ENCODE results near the gene MOGAT3. TPM values are rescaled to one million over a fixed set of nuclear protein-coding genes. Genes with fewer than 3 reads are reported as not detected.

The MOGAT3 gene
- total RNA-seq, 2 experiments from 2014 or later, result not detected

DNA sequence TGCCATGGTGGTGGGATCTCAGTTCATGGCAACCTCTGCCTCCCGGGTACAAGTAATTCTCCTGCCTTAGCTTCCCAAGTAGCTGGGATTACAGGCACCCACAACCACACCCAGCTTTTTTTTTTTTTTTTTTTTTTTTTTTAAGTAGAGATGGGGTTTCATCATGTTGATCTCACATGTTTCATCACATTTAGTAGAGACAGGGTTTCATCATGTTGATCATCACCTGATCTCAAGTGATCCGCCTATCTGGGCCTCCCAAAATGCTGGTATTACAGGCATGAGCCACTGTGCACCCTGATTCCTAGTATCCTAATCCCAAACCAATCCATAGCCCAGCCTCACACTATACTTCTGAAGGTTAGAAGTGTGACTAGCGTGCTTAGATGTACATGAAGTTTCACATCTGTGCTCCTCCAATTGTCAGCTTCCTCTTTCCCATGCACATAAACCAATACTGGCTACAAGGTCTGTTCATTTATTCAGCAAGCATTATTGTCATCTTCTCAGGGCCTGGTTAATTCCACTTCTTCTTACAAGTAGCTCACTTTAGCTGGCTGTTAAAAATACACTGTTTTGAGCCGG, 13.9 kb downstream of the MOGAT3 start:
- ChIA-PET CTCF (interaction anchor here (0.8 to 1.4 kb wide), 2 partner anchors 9 to 46 kb away, joined by 3 to 4 read pairs; no protein-coding TSS in a partner anchor), POLR2A (interaction anchor here (0.7 kb wide), 1 partner anchor 20 kb away, joined by 13 read pairs; no protein-coding TSS in a partner anchor)

DNA sequence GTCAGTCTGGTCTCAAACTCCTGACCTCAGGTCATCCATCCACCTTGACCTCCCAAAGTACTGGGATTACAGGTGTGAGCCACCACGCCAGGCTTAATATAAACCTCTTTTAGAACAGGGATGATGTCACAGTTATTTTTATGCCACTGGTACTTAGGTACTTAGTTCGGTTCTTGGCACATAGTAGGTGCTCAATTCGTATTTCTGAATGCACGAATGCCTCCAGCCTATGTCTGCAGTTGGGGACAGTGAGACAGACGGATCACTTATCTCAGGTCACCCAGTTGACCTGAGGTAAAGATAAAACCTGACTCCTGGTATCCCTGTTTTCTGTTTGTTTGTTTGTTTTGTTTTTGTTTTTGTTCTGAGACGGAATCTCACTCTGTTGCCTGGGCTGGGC, 14.6 kb downstream of the MOGAT3 start:
- CTCF ChIA-PET, result interaction anchor here (0.6 to 1.5 kb wide), 3 partner anchors 9 to 44 kb away, joined by 3 to 4 read pairs (median 4); no protein-coding TSS in a partner anchor
- POLR2A ChIA-PET, result interaction anchor here (0.7 kb wide), 1 partner anchor 21 kb away, joined by 13 read pairs; no protein-coding TSS in a partner anchor

DNA sequence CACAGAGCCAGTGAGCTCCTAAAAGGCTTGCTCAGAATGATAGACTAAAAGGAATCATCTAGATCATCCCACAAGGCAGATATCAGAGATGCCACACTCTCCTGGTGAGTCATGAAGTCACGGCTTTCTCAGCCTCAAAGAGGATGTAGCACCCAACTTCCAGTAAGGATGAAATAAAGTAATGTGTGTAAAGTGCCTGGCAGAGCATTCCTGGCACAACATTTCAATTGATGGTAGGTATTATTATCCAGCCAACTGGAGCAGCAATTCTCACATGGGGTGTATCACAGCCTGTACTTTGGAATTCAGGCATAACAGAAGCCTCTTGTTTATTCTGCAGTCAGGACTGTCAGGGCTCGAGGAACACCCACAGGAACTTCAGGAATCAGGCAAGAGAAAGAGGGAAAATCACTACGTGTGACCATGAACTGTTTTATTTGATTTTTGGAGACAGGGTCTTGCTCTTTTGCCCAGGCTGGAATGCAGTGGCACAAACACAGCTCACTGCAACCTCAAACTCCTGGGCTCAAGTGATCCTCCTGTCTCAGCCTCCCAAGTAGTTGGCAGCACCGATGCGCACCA, 15.5 kb downstream of the MOGAT3 start:
- ChIA-PET POLR2A (no interaction called here), CTCF (interaction anchor here (1.5 kb wide), 1 partner anchor 10 kb away, joined by 3 read pairs; no protein-coding TSS in a partner anchor)

DNA sequence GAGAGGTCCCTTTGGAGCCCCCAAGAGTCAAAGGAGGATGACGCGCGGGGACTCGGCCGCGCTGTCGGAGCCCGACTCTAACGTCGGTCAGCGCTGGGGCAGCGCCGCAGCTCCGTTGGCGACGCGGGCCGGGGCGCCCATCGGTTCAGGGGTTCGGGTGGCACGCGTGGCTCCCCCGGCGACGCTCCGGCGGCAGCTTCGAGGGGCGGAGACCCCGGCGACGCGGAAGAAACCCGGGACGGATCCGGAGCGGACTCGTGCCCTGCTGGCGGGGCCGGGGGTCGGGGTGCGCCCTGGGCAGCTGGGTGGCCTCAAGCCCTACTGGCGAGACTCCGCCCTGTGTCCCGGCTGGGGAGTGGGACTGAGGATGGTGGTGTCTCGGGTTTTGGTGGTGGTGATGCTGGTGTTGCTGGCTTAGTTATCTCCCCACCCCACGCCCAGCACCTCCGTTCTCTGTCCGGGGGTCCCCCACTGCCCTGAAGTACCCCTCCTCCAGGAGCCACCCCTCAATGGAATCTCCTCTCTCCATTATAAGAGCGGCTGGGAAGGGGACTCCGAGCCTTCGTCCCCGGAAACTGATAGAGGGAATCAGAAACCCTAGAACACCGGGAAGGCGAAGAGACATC, 20.6 kb downstream of the MOGAT3 start, which contains the start of gene NAT16:
Gene NAT16, minus strand, starts transcription at position 164 of the 626 bp plus-strand sequence. CDS start 5,486 bp downstream, outside the sequence.
- POLR2A ChIA-PET, result no interaction called here

DNA sequence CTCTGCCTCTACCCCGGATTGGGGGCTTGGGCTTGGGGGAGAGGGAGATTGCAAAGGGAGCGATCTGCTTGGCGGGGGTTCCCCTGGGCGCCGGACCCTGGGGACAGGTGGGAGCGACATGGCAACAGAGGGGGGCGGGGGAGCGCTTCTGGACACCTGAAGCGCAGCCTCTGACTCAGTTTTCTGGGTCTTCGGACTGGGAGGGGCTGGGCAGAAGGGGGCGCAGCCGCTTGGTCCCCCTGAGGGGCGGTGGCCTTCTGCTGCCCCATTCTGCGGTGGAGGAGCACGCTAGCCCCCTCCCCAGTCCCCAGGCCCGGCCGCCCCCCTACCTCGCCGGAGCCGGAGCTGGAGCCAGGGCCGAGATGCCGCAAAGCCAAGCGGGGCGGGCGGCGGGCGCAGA, 21.1 kb downstream of the MOGAT3 start:
- ChIA-PET POLR2A (no interaction called here), CTCF (no interaction called here)

More for the DNA sequence above, 20.6 kb downstream of the MOGAT3 start, which contains the start of gene NAT16:
- CTCF ChIA-PET, result no interaction called here

DNA sequence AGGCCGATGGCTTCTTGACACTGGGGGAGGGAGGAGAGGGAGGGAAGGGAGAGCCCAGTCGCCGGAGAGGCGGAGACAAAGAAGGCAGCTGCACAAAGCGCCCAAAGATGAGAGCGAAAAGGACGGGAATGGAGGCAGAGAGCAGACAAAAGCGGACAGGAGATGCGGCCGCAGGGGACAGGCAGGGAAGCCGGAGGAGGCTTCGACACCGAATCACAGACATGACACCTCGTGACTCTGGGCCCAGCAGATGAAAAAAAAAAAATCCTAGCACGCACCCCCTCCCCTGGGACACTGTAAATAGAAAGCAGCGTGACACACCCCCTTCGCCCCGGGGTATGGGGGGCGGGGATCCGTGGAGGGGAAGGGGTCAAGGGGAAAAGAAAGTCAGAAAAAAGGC, 21.7 kb downstream of the MOGAT3 start:
- CTCF ChIA-PET, result no interaction called here
- POLR2A ChIA-PET, result no interaction called here

DNA sequence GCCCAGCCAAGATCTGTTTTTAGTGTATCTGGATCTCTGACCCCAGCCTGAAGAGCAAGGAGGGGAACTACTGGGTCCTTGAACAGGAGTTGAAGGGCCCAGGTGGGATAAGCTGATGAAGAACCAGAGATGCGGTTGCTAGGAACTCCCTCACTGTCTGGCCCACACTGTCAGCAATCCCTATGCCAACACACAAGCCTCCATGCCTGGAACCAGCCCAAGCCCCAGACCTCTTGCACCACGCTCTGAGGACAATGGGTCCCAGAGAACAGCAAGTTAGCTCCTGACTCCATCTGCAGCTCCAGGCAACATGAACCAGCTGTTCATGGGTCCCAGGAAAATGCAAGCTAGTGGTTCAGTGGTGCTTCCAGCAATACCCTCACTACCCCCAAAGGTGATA, 23.2 kb downstream of the MOGAT3 start:
- ChIA-PET CTCF (interaction anchor here (1.5 kb wide), 1 partner anchor 9 kb away, joined by 4 read pairs; no protein-coding TSS in a partner anchor), POLR2A (no interaction called here)

DNA sequence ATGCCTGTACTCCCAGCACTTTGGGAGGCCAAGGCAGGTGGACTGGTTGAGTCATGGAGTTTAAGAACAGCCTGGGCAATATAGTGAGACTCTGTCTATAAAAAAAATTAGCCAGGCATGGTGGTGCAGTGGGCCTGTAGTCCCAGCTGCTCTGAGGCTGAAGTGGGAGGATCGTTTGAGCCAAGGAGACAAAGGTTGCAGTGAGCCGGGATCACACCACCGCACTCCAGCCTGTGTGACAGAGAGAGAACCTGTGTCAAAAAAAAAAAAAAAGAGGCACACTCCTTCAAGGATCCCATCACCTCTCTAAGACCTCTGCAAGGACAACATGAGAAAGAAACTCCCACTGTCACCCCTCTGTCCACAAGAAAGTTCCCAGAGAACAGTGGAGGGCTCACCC, 25.2 kb downstream of the MOGAT3 start:
- POLR2A ChIA-PET, result no interaction called here
- CTCF ChIA-PET, result no interaction called here

DNA sequence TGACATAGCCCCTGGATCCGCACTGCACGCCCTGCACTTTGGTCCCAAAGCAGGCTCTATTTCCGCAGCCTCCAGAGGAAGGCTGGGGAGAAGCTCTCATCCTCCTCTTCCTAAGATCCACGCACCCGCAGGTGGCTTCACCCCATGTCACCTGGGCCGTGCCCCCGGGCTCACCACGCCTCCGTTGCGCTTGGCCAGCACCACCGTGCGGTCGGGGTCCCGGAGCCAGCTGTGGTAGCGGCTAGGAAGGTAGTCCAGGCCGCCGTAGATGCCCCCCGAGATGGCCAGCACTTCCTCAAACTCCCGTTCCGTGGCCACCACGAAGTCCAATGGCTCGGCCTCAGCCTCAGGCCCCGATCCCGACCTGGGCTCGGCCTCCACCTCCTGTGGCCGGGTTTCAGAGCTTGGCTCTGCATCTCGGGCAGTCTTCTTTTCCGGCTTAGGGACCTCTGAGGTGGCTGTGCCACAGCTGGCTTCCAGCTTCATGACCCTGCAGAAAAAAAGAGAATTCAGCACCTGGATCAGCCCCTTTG, 26.4 kb downstream of the MOGAT3 start:
- ChIA-PET POLR2A (no interaction called here), CTCF (interaction anchor here (0.6 to 2.4 kb wide), 6 partner anchors 10 to 32 kb away, joined by 3 to 14 read pairs (median 4); no protein-coding TSS in a partner anchor)

DNA sequence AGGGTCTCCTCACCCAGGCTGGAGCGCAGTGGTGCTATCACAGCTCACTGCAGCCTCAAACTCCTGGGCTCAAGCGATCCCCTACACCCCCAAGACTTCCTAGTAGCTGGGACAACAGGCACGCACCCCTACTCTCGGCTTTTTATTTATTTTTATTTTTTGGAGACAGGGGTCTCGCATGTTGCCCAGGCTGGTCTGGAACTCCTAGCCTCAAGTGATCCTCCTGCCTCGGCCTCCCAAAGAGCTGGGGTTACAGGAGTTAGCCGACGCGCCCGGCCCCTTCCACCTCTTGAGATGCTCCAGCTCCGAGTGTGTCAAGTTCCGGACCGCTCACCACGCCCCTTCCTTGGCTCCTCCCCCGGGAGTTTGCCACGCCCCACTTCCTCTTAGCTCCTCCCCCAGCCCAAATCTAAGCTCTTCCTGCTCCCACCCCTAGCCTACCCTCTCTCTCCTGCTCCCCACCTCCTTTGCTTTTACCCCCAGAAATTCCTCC, 27.0 kb downstream of the MOGAT3 start:
- CTCF ChIA-PET, result interaction anchor here (0.6 to 2.4 kb wide), 5 partner anchors 9 to 31 kb away, joined by 3 to 14 read pairs (median 4); no protein-coding TSS in a partner anchor
- POLR2A ChIA-PET, result no interaction called here

DNA sequence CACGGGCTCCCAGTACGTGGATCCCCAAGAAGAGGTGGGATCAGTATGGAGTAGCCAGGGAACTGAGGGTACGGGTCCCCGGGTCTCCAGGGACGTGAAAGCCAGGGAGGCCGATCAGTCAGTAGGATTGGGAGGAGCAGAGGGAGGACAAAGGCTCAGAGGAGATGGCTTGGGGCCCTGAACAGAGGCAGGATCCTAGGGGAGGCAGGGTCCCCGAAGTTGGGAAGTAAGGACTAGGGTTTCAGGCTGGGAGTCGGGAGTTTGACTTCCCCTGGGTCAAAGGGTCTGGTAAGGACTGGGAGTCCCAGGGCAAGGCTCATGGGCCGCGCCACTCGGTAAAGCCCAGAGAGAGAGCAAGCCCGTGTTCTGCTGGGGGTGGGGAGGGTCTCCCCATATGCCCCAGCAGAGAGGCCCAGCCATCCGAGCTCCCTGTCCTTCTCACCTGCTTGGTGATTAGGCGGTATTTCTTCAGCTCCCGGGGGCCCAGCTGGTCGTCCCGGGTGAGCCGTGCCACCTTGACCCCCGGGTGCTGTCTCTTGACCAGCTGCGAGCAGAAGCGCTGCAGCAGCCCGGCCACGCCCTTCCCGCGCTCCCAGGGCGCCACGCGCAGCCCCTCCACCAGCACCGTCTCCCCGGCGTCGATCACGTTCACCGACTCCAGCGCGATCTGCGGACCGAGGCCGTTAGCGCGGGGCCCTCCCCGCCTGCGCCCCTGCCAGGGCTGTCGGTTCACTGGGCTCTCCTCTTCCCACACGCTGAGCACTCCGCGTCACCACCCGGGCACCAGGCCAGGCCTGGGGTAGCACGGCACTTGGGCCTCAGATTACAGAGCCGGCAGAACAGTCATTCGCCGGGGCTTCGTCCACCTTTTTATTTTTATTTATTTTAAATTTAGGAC, 27.7 kb downstream of the MOGAT3 start:
- ChIA-PET POLR2A (no interaction called here), CTCF (interaction anchor here (0.8 to 2.4 kb wide), 4 partner anchors 9 to 29 kb away, joined by 3 to 14 read pairs (median 6); no protein-coding TSS in a partner anchor)

DNA sequence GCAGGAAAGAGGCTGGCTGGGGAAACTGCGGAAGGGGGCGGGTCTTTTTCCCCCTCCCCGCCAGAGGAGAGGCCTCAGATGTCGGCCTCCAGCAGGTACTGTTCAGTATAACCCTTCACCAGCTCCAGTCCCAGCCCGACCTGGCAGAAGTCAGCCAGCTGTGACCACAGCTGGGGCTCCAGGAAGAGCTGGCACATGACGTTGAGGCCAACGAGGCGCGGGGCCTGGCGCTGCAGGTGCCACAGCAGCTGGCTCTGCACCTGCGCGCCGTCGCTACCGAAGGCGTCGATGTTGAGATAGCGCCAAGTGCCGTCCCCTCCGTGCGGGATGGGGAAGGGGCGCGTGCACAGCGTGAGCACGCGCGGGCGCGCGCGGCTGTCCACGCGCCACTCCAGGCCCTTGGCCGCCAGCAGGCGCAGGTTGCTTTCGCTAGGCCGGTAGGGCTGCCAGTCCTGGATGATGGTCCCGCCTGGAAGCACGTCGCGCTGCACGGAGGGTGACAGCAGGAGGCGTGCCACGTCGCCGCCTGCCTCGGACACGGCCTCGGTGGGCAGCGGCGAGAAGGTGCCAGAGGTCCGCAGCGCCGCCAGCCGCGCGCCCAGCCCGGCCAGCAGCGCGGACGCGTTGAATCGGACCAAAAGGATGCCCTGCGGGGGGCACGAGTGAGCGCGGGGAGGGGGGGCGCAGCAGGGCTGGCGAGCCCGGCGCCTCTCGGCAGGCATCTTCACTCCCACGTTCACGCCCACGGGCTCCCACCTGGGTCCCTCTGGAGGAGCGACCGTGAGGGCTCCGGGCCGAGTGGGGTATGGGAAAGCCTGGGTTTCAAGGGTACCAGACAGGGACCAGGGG, 28.6 kb downstream of the MOGAT3 start:
- CTCF ChIA-PET, result interaction anchor here (1.3 to 2.5 kb wide), 4 partner anchors 17 to 34 kb away, joined by 3 to 13 read pairs (median 4); no protein-coding TSS in a partner anchor
- POLR2A ChIA-PET, result no interaction called here

DNA sequence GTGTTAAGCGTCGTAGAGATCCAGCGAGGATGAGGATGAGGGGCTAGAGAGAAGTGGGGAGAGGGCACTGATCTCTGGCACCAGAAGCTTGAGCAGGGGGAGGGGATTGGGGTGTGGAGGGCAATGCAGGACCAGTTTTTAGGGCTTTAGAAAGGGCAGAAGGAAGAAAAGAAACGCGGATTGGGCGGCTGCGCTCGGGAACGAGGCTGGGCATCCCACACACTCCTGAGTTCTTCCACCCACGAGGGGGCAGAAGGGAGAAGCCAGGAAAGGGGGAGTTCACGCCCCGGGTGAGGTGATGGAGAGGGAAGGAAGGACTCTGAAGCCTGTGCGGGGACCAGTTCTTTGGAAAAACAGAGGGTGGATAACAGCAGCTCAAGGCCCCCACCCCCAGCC, 29.4 kb downstream of the MOGAT3 start:
- POLR2A ChIA-PET, result no interaction called here
- CTCF ChIA-PET, result interaction anchor here (1.3 to 2.5 kb wide), 4 partner anchors 16 to 33 kb away, joined by 3 to 13 read pairs (median 4); no protein-coding TSS in a partner anchor

DNA sequence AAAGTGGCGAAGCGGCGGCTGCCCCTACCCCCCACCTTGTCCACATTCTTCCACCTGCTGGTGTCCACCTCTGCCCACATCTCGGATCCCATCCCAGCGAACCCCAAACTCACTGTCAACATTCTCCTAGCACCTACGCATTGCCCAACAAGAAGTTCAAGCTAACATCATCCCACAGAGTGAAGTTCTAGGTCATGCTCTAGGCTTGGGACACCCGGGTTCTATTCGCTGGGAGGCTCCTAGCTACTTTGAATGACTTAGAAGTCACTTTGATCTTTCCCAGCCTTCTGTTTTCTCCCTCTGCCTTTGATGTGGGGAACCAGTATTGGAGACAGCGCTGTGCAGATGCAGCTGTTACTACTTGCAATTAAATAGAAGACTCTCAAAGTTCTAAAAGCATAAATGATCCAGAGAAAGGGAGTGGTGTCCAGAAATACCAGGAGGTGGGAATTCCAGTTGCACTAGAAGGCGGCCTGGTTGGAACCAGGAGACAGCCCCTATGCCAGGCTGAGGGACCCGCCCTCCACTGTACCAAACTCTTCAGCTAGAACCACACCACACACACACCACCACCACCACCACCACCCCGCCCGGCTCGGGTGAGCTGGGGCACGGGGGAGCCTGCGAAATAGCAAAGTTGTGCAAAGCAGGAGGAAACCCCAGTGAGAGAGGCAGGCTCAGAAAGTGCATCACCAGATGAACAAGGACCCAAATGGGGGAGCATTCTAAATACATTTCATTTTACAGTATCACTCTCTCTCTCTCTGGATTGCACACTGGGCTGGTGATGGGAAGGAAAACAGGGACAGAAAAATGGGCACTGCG, 30.0 kb downstream of the MOGAT3 start:
- ChIA-PET POLR2A (no interaction called here), CTCF (interaction anchor here (1.3 to 2.5 kb wide), 4 partner anchors 15 to 33 kb away, joined by 3 to 13 read pairs (median 4); no protein-coding TSS in a partner anchor)

DNA sequence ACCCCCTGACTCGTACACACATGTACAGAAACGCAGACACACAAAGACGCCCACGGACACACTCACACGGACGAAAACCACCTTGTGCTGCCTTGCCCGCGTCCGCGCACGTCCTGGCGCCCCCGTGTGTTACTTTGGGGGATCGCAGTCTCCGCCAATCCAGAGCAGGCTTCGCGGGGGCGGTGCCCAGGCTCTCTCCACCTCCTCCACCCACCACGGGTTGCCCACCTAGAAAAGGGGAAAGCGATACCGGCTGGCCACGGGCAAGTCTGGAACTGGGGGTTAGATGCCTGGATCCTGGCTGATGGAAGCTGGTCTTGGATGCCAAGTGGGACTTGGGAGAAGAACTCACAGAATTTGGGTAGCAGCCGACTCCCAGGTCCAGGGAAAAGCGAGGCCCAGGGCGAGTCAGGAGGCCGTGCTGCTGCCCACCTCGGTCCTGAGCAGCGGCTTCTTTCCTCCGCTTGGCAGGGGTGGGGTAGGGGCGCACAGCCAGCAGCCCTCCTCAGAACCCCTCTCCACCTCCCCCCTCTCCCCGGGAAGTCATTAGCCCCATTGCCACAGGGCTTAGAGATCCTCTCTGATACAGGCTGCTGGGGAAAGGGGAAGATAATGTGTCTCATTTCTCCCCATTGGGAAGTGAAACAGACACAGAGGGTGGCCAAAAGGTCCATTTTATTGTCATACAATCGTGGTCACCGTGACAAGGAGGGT, 30.8 kb downstream of the MOGAT3 start:
- POLR2A ChIA-PET, result no interaction called here
- CTCF ChIA-PET, result interaction anchor here (2.5 kb wide), 1 partner anchor 26 kb away, joined by 13 read pairs; no protein-coding TSS in a partner anchor

DNA sequence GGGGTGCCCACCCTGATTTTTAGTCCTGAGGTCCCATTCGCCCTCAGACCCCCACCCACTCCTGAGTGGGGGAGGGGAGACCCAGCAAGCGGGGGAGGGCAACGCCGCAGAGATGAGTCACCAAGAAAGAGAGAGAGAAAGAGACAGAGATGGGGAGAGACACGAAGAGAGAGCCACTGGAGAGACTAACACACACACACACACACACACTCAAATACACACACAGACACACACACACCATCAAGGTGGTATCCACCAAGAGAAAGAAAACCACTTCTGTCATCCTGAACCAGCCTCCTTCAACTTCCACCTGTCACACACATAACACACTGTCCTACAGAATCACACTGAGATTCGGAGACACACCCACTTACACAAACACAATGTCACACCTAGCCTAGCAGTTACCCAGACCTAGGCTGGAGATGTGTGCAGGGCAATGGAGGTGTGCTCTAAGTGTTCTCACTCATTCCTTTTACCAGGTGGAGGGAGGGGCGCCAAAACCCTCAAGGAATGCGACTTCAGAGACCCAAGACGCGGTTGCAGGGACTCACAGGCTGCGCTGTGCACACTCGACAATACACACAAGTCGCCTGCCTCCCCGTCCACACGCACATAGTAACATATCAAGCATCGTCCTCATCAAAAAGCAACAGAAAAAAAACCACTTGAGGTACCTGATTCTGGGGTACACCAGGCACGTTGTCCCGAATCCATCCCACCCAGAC, 31.6 kb downstream of the MOGAT3 start:
- POLR2A ChIA-PET, result interaction anchor here (0.6 kb wide), 1 partner anchor 12 kb away, joined by 7 read pairs; no protein-coding TSS in a partner anchor
- CTCF ChIA-PET, result interaction anchor here (1.5 kb wide), 1 partner anchor 23 kb away, joined by 8 read pairs; no protein-coding TSS in a partner anchor

Data from activated CD8-positive, alpha-beta memory T cell treated with anti-CD3 and anti-CD28 coated beads for 36 hours (primary cell).